Lung (tissue), 16 donors: Measurements from ENCODE around the gene MC4R. TPM values are rescaled to one million over a fixed set of nuclear protein-coding genes. Genes with fewer than 3 reads are reported as not detected.
A peak's percentile ranks its signal among the peaks of the same experiment; 100 is the strongest.
"Not testable (repeated sequence)": the region's sequence is repeated elsewhere in the genome, so short reads cannot be mapped to it uniquely, and the experiment has no call there.

Experiments
- ATAC-seq: fragments of 200-7000 bp; cut with Tn5 transposase; one replicate; pipeline ENCODE4 v1.9.1; 2020; ENCODE audit warnings: moderate number of reproducible peaks; ENCODE audit not compliant: insufficient read depth, low FRiP score
- DNase-seq, 3 donors: peaks; one replicate each; pipeline ENCODE4 v3.0.0-alpha.2; 2013 to 2017
- H3K27ac ChIP-seq, 2 donors: one replicate each; pipeline ENCODE4 v1.5.1; 2013; ENCODE audit warnings: mild to moderate bottlenecking in 2 of 2, moderate library complexity in 2 of 2, control low read depth in 1 of 2, inconsistent platforms in 1 of 2, low read depth in 1 of 2, low read length in 1 of 2
- H3K27me3 ChIP-seq, 3 donors: one replicate each; pipeline ENCODE4 v1.5.1; 2013; ENCODE audit warnings: low read length in 2 of 3; ENCODE audit not compliant: control insufficient read depth in 3 of 3, insufficient read depth in 3 of 3
- H3K36me3 ChIP-seq, 4 donors: one replicate each; pipeline ENCODE4 v1.5.1; 2013; ENCODE audit warnings: low read length in 4 of 4, mild to moderate bottlenecking in 1 of 4, moderate library complexity in 1 of 4; ENCODE audit not compliant: control insufficient read depth in 4 of 4, insufficient read depth in 4 of 4
- H3K4me1 ChIP-seq, 5 donors: one replicate each; pipeline ENCODE4 v1.5.1; 2013; ENCODE audit warnings: low read length in 5 of 5, mild to moderate bottlenecking in 2 of 5, moderate library complexity in 1 of 5; ENCODE audit not compliant: control insufficient read depth in 5 of 5, insufficient read depth in 5 of 5
- H3K4me3 ChIP-seq: one replicate; pipeline ENCODE4 v1.5.1; 2013; ENCODE audit warnings: mild to moderate bottlenecking, control low read depth, moderate library complexity
- H3K9ac ChIP-seq, 2 donors: one replicate each; pipeline ENCODE4 v1.5.1; 2013; ENCODE audit warnings: low read length in 2 of 2, control low read depth in 1 of 2; ENCODE audit not compliant: insufficient read depth in 1 of 2
- H3K9me3 ChIP-seq, 4 donors: one replicate each; pipeline ENCODE4 v1.5.1; 2013; ENCODE audit warnings: low read length in 3 of 4, mild to moderate bottlenecking in 1 of 4, moderate library complexity in 1 of 4; ENCODE audit not compliant: control insufficient read depth in 4 of 4, insufficient read depth in 3 of 4
- WGBS, 2 donors: extraction: QIAGEN DNeasy Blood & Tissue Kit; methylation state at CpG; one replicate each; pipeline ENCODE4 v1.1.7; 2013; 5-methylcytosine and 5-hydroxymethylcytosine counted together
- long read RNA-seq, 5 donors: transcript quantifications; one replicate each; lab custom pipeline, GENCODE V29; 2026
- polyA plus RNA-seq, 2 donors: library from polyadenylated mRNA; stranded (reverse); fragments of 200-250 nt; gene quantifications; one replicate each; pipeline ENCODE4 v1.2.1, GENCODE V29; 2013
- total RNA-seq, 2 donors: library from RNA; depleted of rRNA in 1 of 2; stranded (reverse); fragments of >200 nt in 1 of 2; gene quantifications; one replicate each; pipeline ENCODE4 v1.2.1, GENCODE V29; 2014 to 2021
- TF ChIP-seq, protein P1 (sequence below): IDR thresholded peaks from 2 replicates; pipeline ENCODE4 v1.5.1; 2012; ENCODE audit warnings: mild to moderate bottlenecking; ENCODE audit errors: control extremely low read depth, extremely low read depth
- donor health status: control.
- donor health status: control.
- donor health status: Bipolar disorder and iron deficiency.
- donor health status: healthy.
- donor health status: DM: yes; HTN: yes; CAD: no.

The MC4R gene
- total RNA-seq (under 1 TPM in 1 of 2 donors, not detected in 1; 0.37 TPM), polyA plus RNA-seq (under 1 TPM in 1 of 2 donors, not detected in 1; 0.02 TPM)
- long read RNA-seq, donor 1, partial matches to known transcripts: 0 of 1 reads
- long read RNA-seq, donor 1, other reads (novel, unspliced or antisense): 0 of 1 reads
- long read RNA-seq, donor 2: 0 reads
- long read RNA-seq, donor 3: 0 reads
- long read RNA-seq, donor 4: 0 reads
- long read RNA-seq, donor 5, partial matches to known transcripts: 0 of 3 reads
- long read RNA-seq, donor 5, other reads (novel, unspliced or antisense): 0 of 3 reads

GRCh38 chr18:60372596-60372995, at the start of gene MC4R:
TSS of gene MC4R (minus strand) at chr18:60372775. CDS start at chr18:60372349, 426 bp downstream.
- H3K4me1 ChIP-seq: peaks cover 0 to 20% (median 0%) of the 10 kb centered on the region in 5 donors
- peak within 1 kb of the TSS in 1 of 2 donors; percentile 75 for H3K9ac ChIP-seq
- TF ChIP-seq, protein P1, sequence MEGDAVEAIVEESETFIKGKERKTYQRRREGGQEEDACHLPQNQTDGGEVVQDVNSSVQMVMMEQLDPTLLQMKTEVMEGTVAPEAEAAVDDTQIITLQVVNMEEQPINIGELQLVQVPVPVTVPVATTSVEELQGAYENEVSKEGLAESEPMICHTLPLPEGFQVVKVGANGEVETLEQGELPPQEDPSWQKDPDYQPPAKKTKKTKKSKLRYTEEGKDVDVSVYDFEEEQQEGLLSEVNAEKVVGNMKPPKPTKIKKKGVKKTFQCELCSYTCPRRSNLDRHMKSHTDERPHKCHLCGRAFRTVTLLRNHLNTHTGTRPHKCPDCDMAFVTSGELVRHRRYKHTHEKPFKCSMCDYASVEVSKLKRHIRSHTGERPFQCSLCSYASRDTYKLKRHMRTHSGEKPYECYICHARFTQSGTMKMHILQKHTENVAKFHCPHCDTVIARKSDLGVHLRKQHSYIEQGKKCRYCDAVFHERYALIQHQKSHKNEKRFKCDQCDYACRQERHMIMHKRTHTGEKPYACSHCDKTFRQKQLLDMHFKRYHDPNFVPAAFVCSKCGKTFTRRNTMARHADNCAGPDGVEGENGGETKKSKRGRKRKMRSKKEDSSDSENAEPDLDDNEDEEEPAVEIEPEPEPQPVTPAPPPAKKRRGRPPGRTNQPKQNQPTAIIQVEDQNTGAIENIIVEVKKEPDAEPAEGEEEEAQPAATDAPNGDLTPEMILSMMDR: no peak
- DNase-seq (peak; percentile 95 to 99 (median 99)), ATAC-seq (peak; percentile 65)
- no peak within 1 kb of the TSS for H3K4me3 ChIP-seq
- WGBS, 2 donors: 6 to 7% methylated on average over 9 of the region's 9 CpGs
- H3K9me3 ChIP-seq: no peaks in the 10 kb centered on the region
- no peaks in the 10 kb centered on the region for H3K27me3 ChIP-seq
- no peak within 1 kb of the TSS for H3K27ac ChIP-seq
- no peaks in the 10 kb centered on the region for H3K36me3 ChIP-seq

DNA sequence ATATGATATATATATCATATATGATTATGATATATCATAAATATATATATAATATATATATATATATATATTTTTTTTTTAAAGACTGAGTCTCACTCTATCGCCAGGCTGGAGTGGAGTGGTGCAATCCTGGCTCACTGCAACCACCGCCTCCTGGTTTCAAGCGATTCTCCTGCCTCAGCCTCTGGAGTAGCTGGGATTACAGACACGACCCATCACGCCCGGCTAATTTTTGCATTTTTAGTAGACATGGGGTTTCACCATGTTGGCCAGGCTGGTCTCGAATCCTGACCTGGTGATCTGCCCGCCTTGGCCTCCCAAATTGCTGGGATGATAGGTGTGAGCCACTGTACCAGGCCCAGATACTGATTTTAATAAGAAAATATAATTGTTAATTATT, 49.7 kb upstream of the MC4R start:
- not testable (repeated sequence) for H3K27me3 ChIP-seq, DNase-seq, H3K4me1 ChIP-seq, H3K4me3 ChIP-seq, H3K9me3 ChIP-seq, H3K27ac ChIP-seq, H3K36me3 ChIP-seq, ATAC-seq, H3K9ac ChIP-seq
- WGBS, 2 donors: 93 to 94% methylated on average over 8 of the region's 8 CpGs

- ATAC-seq (no peak), DNase-seq (no peak)
- Histone ChIP-seq H3K9ac (no peak overlapping the region), H3K4me1 (no peaks in the 10 kb centered on the region), H3K36me3 (no peaks in the 10 kb centered on the region), H3K27ac (no peak overlapping the region), H3K9me3 (no peaks in the 10 kb centered on the region), H3K27me3 (no peaks in the 10 kb centered on the region), H3K4me3 (no peak overlapping the region)
- TF ChIP-seq, protein P1: no peak
- 87 to 88% methylated on average over 20 to 21 of the region's 21 CpGs for WGBS, 2 donors
Observed at GRCh38 chr18:60421356-60422118, 49.0 kb upstream of the MC4R start.

- H3K9me3 ChIP-seq: no peaks in the 10 kb centered on the region
- TF ChIP-seq, protein P1: no peak
- no peak overlapping the region for H3K27ac ChIP-seq
- H3K4me3 ChIP-seq: no peak overlapping the region
- H3K4me1 ChIP-seq: no peaks in the 10 kb centered on the region
- H3K9ac ChIP-seq: no peak overlapping the region
- H3K27me3 ChIP-seq: no peaks in the 10 kb centered on the region
- no peaks in the 10 kb centered on the region for H3K36me3 ChIP-seq
- DNase-seq: no peak
- ATAC-seq: no peak
Observed at GRCh38 chr18:60417946-60418345, 45.4 kb upstream of the MC4R start.
